ENCODE data around the gene CCDC159.
A peak's percentile ranks its signal among the peaks of the same experiment; 100 is the strongest.

The CCDC159 gene

GRCh38 chr19:11363881-11364280 lies 17.6 kb downstream of the CCDC159 start:
- ATAC-seq (replicated peaks; ENCODE audit: extremely low read depth, poor library complexity, severe bottlenecking) (no peak), DNase-seq (ENCODE audit: low spot score in 2 of 2) (no peak)
- H3K9me3 Mint-ChIP-seq: no peaks in the 10 kb centered on the region
- H3K27me3 Mint-ChIP-seq: no peaks in the 10 kb centered on the region
- H3K4me3 Mint-ChIP-seq: no peak overlapping the region
- no peak overlapping the region for H3K27ac Mint-ChIP-seq (ENCODE audit: low read depth)
- no peaks in the 10 kb centered on the region for H3K4me1 Mint-ChIP-seq
- peaks cover 6% of the 10 kb centered on the region for H3K36me3 Mint-ChIP-seq (ENCODE audit: insufficient read depth)

- ATAC-seq (replicated peaks; ENCODE audit: extremely low read depth, poor library complexity, severe bottlenecking): no peak
- Mint-ChIP-seq H3K27me3 (no peaks in the 10 kb centered on the region), H3K27ac (ENCODE audit: low read depth) (no peak overlapping the region), H3K9me3 (no peaks in the 10 kb centered on the region), H3K4me1 (no peaks in the 10 kb centered on the region), H3K36me3 (ENCODE audit: insufficient read depth) (peaks cover 6% of the 10 kb centered on the region), H3K4me3 (no peak overlapping the region)
- no peak for DNase-seq (ENCODE audit: low spot score in 2 of 2)
Measured at GRCh38 chr19:11364296-11364904, 18.1 kb downstream of the CCDC159 start.

GRCh38 chr19:11364935-11365334 lies 18.6 kb downstream of the CCDC159 start:
- Mint-ChIP-seq H3K4me1 (no peaks in the 10 kb centered on the region), H3K4me3 (no peak overlapping the region), H3K27me3 (no peaks in the 10 kb centered on the region), H3K36me3 (ENCODE audit: insufficient read depth) (peaks cover 6% of the 10 kb centered on the region), H3K9me3 (no peaks in the 10 kb centered on the region), H3K27ac (ENCODE audit: low read depth) (no peak overlapping the region)
- no peak for DNase-seq (ENCODE audit: low spot score in 2 of 2)
- no peak for ATAC-seq (replicated peaks; ENCODE audit: extremely low read depth, poor library complexity, severe bottlenecking)

- ATAC-seq (replicated peaks; ENCODE audit: extremely low read depth, poor library complexity, severe bottlenecking) (no peak), DNase-seq (ENCODE audit: low spot score in 2 of 2) (no peak)
- Mint-ChIP-seq H3K27me3 (no peaks in the 10 kb centered on the region), H3K4me3 (no peak overlapping the region), H3K9me3 (no peaks in the 10 kb centered on the region), H3K27ac (ENCODE audit: low read depth) (no peak overlapping the region), H3K4me1 (no peaks in the 10 kb centered on the region), H3K36me3 (ENCODE audit: insufficient read depth) (peaks cover 6% of the 10 kb centered on the region)
Measured at GRCh38 chr19:11365557-11366117, 19.3 kb downstream of the CCDC159 start.

- Mint-ChIP-seq H3K27me3 (no peaks in the 10 kb centered on the region), H3K36me3 (ENCODE audit: insufficient read depth) (peaks cover 8% of the 10 kb centered on the region), H3K27ac (ENCODE audit: low read depth) (no peak overlapping the region), H3K4me1 (no peaks in the 10 kb centered on the region), H3K9me3 (no peaks in the 10 kb centered on the region), H3K4me3 (no peak overlapping the region)
- ATAC-seq (replicated peaks; ENCODE audit: extremely low read depth, poor library complexity, severe bottlenecking) (no peak), DNase-seq (ENCODE audit: low spot score in 2 of 2) (no peak)
Measured at GRCh38 chr19:11367528-11367927, 21.2 kb downstream of the CCDC159 start.

GRCh38 chr19:11370744-11371143 lies 24.4 kb downstream of the CCDC159 start:
- H3K27ac Mint-ChIP-seq (ENCODE audit: low read depth): no peak overlapping the region
- peaks cover 12% of the 10 kb centered on the region for H3K36me3 Mint-ChIP-seq (ENCODE audit: insufficient read depth)
- H3K4me3 Mint-ChIP-seq: no peak overlapping the region
- no peak for DNase-seq (ENCODE audit: low spot score in 2 of 2)
- no peaks in the 10 kb centered on the region for H3K9me3 Mint-ChIP-seq
- H3K4me1 Mint-ChIP-seq: peaks cover 4% of the 10 kb centered on the region
- H3K27me3 Mint-ChIP-seq: no peaks in the 10 kb centered on the region
- no peak for ATAC-seq (replicated peaks; ENCODE audit: extremely low read depth, poor library complexity, severe bottlenecking)

GRCh38 chr19:11373166-11373884 lies 27.0 kb downstream of the CCDC159 start:
- DNase-seq (ENCODE audit: low spot score in 2 of 2) (no peak), ATAC-seq (replicated peaks; ENCODE audit: extremely low read depth, poor library complexity, severe bottlenecking) (no peak)
- peaks cover 9% of the 10 kb centered on the region for H3K36me3 Mint-ChIP-seq (ENCODE audit: insufficient read depth)
- H3K9me3 Mint-ChIP-seq: no peaks in the 10 kb centered on the region
- peaks cover 12% of the 10 kb centered on the region for H3K4me1 Mint-ChIP-seq
- no peaks in the 10 kb centered on the region for H3K27me3 Mint-ChIP-seq
- H3K27ac Mint-ChIP-seq (ENCODE audit: low read depth): peak overlapping the region; percentile 5
- no peak overlapping the region for H3K4me3 Mint-ChIP-seq

- no peak for ATAC-seq (replicated peaks; ENCODE audit: extremely low read depth, poor library complexity, severe bottlenecking)
- Mint-ChIP-seq H3K36me3 (ENCODE audit: insufficient read depth) (peaks cover 9% of the 10 kb centered on the region), H3K4me3 (no peak overlapping the region), H3K9me3 (no peaks in the 10 kb centered on the region), H3K27me3 (no peaks in the 10 kb centered on the region), H3K4me1 (peaks cover 12% of the 10 kb centered on the region), H3K27ac (ENCODE audit: low read depth) (no peak overlapping the region)
- DNase-seq (ENCODE audit: low spot score in 2 of 2): no peak
Measured at GRCh38 chr19:11373885-11374432, 27.6 kb downstream of the CCDC159 start.

GRCh38 chr19:11374433-11375142 lies 28.3 kb downstream of the CCDC159 start, which contains the start of gene SWSAP1:
Gene SWSAP1, plus strand, starts transcription at chr19:11374666. Its CDS starts 15 bp downstream, at chr19:11374681.
- Mint-ChIP-seq H3K27ac (ENCODE audit: low read depth) (peak within 1 kb of the TSS; percentile 5), H3K4me1 (peaks cover 12% of the 10 kb centered on the region), H3K4me3 (no peak within 1 kb of the TSS), H3K9me3 (no peaks in the 10 kb centered on the region), H3K27me3 (no peaks in the 10 kb centered on the region), H3K36me3 (ENCODE audit: insufficient read depth) (peaks cover 9% of the 10 kb centered on the region)
- peak; percentile 94 to 97 for DNase-seq (ENCODE audit: low spot score in 2 of 2)
- ATAC-seq (replicated peaks; ENCODE audit: extremely low read depth, poor library complexity, severe bottlenecking): peak; percentile 92

- ATAC-seq (replicated peaks; ENCODE audit: extremely low read depth, poor library complexity, severe bottlenecking) (peak; percentile 59), DNase-seq (ENCODE audit: low spot score in 2 of 2) (peak; percentile 47 to 68)
- Mint-ChIP-seq H3K36me3 (ENCODE audit: insufficient read depth) (peaks cover 12% of the 10 kb centered on the region), H3K4me1 (peaks cover 18% of the 10 kb centered on the region), H3K9me3 (no peaks in the 10 kb centered on the region), H3K27ac (ENCODE audit: low read depth) (no peak overlapping the region), H3K4me3 (no peak overlapping the region), H3K27me3 (no peaks in the 10 kb centered on the region)
Measured at GRCh38 chr19:11375143-11375948, 29.0 kb downstream of the CCDC159 start.

GRCh38 chr19:11377237-11377636 lies 30.9 kb downstream of the CCDC159 start:
- H3K4me1 Mint-ChIP-seq: peaks cover 34% of the 10 kb centered on the region
- H3K27me3 Mint-ChIP-seq: no peaks in the 10 kb centered on the region
- ATAC-seq (replicated peaks; ENCODE audit: extremely low read depth, poor library complexity, severe bottlenecking) (no peak), DNase-seq (ENCODE audit: low spot score in 2 of 2) (no peak)
- H3K36me3 Mint-ChIP-seq (ENCODE audit: insufficient read depth): peaks cover 25% of the 10 kb centered on the region
- no peaks in the 10 kb centered on the region for H3K9me3 Mint-ChIP-seq
- H3K4me3 Mint-ChIP-seq: no peak overlapping the region
- H3K27ac Mint-ChIP-seq (ENCODE audit: low read depth): peak overlapping the region; percentile 20

GRCh38 chr19:11377756-11378155 lies 31.4 kb downstream of the CCDC159 start:
- H3K27me3 Mint-ChIP-seq: peaks cover 4% of the 10 kb centered on the region
- ATAC-seq (replicated peaks; ENCODE audit: extremely low read depth, poor library complexity, severe bottlenecking) (no peak), DNase-seq (ENCODE audit: low spot score in 2 of 2) (no peak)
- H3K4me1 Mint-ChIP-seq: peaks cover 38% of the 10 kb centered on the region
- no peak overlapping the region for H3K27ac Mint-ChIP-seq (ENCODE audit: low read depth)
- peaks cover 25% of the 10 kb centered on the region for H3K36me3 Mint-ChIP-seq (ENCODE audit: insufficient read depth)
- no peak overlapping the region for H3K4me3 Mint-ChIP-seq
- no peaks in the 10 kb centered on the region for H3K9me3 Mint-ChIP-seq

All from central memory CD8-positive, alpha-beta T cell (primary cell).